Thyroid gland (tissue), 4 donors: ENCODE results near the gene SLC7A10.

Experiments
- CTCF ChIP-seq, 6 experiments: fragments of 200-600 bp in 3 of 6; fragments of 450-650 bp in 3 of 6; sonication (generic) in 3 of 6; IDR thresholded peaks; one replicate each; pipeline ENCODE4 v1.5.1; 2016 to 2019; ENCODE audit warnings: antibody characterized with exemption in 6 of 6, mild to moderate bottlenecking in 2 of 6, inconsistent platforms in 1 of 6, moderate library complexity in 1 of 6
- POLR2A ChIP-seq, 2 donors: fragments of 450-650 bp; IDR thresholded peaks; one replicate each; pipeline ENCODE4 v1.6.1; 2017; ENCODE audit warnings: antibody characterized with exemption in 2 of 2, mild to moderate bottlenecking in 2 of 2, moderate library complexity in 1 of 2

DNA sequence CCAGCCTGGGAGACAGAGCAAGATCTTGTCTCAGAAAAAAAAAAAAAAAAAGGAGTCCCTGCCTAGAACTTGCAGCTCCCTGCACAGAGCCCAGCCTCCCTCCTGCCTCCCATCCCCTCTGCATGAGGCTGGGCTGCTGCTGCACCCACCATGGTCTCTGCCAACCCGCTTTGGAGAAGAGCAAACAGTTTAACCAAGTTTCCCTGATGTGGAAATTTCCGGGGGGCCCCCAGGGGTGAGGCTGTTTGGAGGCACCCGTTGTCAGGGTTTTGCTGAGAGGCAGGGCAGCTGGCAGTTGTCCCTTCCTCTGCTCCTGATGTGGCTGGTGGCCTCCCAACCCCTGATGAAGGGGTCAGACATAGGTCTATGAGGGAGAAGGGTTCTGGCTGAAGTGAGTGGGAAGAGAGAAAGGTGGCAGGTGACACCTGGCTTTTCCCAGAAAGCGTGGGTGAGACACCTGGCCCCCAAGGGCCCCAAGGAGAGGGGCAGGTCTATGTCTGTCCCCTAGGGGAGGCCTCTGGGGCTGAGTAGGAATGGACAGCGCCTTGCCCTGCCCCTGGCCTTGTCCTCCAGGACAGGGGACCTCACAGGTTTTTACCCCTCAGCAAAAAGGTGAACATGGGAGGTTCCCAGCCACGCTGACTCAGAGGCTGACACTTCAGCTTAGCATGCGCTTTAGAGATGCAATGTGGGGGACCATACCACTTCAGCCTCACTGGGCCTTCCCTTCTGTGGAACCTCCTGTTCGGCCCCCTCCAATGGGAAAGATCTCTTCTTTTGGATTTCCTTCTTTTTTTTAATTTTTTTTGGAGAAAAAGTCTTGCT lies 26.0 kb downstream of the SLC7A10 start:
- TF ChIP-seq POLR2A (IDR thresholded peaks at IDR 0.05): no peak
- TF ChIP-seq CTCF (IDR thresholded peaks at IDR 0.05): no peak
